Activated CD4-positive, CD25-positive, alpha-beta regulatory T cell treated with anti-CD3 and anti-CD28 coated beads, Interleukin-2, amount 50 U/mL, for 24 hours (primary cell): ENCODE results near the gene AP1S3.
"Not testable (repeated sequence)": the region's sequence is repeated elsewhere in the genome, so short reads cannot be mapped to it uniquely, and the experiment has no call there.

ENCODE experiments used
- ATAC-seq, 2 donors: fragments of 150-1000 bp; cut with Tn5 transposase; one replicate each; pipeline ENCODE4 v1.10.0; 2021; ENCODE audit warnings: mild to moderate bottlenecking in 1 of 2, moderate library complexity in 1 of 2

Gene AP1S3

DNA sequence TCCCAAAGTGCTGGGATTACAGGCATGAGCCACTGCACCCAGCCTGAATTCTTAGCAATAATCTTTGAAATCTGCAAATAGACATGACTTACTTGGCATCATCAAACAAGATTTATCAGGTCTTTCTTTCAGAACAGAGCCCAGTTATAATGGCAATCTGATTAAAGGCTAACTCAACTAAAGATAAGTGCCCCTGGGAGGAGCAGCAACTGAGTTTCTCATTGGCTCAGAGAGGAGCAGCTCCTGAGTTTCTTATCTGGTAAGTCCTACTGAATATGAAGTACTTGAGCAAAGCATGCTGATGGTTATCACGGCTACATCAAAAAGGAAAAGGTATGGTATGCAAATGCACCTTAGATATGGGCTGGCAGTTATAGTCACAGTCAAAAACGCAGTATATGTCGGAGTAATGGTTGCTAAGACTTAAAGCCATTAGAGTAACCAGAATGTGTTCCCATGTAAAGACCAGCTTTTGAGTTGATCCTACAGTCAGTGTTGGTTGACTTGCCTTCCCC, 15.0 kb upstream of the AP1S3 start:
- no peak for ATAC-seq

- no peak for ATAC-seq
Observed at GRCh38 chr2:223847410-223847809, 10.0 kb upstream of the AP1S3 start.

DNA sequence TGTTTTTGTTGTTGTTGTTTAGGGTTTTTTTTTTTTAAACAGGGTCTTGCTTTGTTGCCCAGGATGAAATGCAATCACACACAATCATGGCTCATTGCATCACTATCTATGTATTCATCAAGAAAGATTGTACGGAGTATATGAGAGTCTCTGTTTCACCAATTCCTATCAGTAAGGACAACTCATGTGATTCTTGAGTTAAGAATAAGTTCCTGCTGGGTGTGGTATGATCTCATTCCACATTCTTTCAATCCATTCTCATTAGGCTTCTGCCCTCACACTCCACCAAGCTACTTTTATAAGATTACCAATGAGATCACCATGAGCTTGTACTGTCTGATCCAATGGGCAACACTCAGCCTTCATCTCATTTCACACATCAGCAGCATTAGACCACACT, 9.1 kb upstream of the AP1S3 start:
- ATAC-seq: no peak

DNA sequence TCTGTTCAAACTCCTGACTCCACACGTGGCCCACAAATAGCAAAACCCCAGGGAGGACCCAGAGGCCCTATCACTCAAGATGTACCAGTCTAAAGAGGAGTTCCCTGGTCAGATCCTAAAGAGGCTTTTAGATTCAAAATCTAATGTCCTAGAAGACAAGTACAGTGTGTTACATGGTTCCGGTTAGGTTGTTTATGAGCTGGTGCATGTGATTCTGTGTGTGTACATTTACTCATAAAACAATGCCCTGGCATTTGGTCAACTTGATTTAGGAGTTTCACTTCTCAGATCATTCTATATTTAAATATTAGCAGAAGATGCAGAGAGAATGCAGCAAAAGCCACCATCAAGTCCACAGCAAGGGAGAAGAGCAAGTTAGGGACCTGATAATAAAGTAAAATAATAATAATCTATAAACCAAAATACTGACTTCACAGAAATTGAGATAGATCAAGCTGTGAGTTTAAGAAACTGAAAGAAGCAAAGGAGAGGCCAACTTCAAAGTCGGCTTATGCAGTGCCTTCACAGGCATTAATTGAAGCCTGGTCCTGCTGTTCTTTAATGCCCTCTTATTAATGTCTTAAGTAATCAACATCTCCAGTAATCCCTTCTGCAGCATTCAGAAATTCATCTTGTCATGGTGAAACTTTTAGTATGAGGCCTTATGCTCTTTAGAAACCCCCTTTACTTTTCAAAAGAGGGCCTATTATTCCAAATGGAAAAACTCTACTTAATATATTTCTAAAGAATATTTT, 4.2 kb upstream of the AP1S3 start:
- no peak for ATAC-seq

DNA sequence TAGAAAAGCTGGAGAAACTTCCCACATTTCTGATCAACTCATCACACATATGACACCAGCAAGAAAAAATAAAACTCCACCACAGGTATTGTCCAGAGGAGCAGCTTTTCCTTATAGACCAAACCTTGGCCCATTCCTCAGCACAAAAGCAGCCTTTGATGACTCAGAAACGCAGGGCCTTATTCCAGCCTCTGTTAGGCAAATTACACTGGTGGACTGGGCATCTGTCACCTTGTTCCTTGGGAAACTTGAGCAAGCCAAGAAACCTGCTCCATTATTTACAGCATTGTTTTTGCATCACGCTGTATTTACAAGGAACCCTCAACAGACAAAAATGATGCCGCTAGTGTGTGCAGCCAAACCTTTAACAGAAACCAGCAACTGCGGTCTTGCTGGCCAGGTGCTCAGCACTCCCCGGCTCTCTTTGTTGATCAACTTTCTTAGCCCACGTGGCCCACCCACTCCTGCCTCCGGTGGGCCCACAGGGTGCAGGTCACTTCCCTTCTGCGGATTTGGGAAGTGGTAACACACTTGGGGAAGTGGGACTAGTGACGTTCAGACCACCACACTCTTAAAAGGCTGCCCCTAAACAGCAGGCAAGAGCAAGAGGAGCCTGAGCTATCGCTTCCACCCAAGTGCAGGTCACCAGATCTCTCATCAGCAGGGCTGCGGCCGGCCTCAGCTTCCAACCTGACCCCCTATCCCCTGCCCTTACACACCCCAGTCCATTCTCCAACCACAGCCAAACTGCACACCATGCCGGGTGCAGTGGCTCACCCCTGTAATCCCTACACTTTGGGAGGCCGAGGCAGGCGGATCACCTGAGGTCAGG, 1.5 kb downstream of the AP1S3 start:
- no peak for ATAC-seq

GRCh38 chr2:223834431-223834830, 3.0 kb downstream of the AP1S3 start:
- no peak for ATAC-seq

- ATAC-seq: no peak
Observed at GRCh38 chr2:223832241-223832903, 5.0 kb downstream of the AP1S3 start.

- no peak for ATAC-seq
Observed at GRCh38 chr2:223829128-223829527, 8.3 kb downstream of the AP1S3 start.

DNA sequence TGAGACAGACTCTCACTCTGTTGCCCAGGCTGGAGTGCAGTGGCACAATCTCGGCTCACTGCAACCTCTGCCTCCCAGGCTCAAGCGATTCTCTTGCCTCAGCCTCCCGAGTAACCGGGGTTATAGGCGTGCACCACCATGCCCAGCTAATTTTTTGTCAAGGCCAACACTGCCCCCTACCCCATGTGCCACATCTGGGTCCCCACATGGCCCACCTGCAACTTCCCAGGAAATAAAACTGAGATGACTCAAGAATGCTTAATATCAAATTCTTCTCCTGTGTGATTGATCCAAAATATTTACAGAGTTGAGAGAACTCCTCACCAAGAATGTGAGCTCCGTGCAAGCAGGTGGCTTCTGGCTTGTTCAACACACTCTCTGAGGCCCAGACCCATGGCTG, 9.1 kb downstream of the AP1S3 start:
- ATAC-seq: no peak

DNA sequence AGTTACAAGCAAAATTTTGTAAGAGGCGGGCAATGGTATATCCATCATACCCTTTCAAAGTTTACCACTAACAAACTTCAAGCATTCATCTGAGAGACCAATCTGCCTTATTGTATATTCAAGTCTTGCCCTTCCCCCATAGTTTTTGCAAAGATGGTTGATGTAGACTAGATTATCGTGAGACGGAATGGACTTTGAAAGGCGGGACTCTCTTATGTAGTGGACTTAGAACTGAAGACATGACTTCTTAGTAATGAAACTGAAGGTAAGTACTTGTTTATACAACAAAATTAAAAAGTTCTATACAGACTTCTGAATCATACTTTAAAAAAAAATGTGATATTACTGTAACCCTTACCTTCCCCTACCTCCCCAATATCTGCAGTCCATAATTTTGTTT, 10.4 kb downstream of the AP1S3 start:
- no peak for ATAC-seq

GRCh38 chr2:223824301-223824700, 13.1 kb downstream of the AP1S3 start:
- no peak for ATAC-seq

DNA sequence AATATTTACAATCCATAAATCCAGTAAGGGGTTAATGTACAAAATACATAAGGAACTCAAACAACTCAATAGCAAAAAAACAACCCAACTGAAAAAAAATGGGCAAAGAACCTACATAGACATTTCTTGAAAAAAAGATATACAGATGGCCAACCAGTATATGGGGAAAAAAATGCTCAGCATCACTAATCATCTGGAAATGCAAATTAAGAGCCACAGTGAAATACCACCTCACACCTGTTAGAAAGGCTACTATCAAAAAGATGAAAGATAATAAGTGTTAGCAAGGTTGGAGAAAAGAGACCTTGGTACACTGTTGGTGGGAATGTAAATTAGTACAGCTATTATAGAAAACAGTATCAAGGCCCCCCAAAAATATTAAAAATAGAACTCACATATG, 14.6 kb downstream of the AP1S3 start:
- no peak for ATAC-seq

DNA sequence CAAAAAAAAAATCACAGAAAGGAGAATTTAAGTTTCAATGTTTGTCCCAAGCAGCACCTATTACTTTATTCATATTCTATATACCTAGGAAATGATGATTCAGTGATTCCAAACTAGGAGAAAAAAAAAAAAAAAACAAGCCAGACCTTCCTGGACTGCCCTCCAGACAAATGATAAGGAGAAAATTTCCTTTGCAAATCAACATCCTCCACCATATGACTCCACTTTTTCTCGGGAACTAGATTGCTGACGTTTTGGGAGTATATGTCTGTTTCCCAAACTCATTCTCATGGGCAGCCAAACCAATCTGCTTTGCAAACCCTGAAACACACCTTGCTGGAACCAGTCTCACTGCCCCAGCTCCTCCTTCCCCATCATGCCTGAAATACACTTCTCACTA, 16.8 kb downstream of the AP1S3 start:
- ATAC-seq: no peak

DNA sequence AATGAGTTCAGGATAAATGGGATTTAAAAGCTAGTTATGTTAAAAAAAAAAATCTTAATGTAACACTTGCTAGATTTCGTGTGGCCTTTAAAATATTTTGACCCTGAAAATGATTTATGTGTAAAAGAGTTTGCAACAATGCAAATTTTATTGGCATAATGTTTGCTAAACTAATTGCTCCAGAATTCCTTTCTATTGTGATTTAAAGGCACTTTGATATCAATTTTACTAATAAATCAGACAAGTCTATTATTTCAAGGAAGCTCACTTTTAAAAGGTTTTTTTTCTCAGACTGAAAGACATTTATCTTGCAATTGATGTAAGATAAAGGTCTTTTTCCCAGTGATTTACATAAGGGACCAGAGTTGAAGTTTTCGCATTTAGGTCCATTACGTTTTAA, 17.5 kb downstream of the AP1S3 start:
- no peak for ATAC-seq

DNA sequence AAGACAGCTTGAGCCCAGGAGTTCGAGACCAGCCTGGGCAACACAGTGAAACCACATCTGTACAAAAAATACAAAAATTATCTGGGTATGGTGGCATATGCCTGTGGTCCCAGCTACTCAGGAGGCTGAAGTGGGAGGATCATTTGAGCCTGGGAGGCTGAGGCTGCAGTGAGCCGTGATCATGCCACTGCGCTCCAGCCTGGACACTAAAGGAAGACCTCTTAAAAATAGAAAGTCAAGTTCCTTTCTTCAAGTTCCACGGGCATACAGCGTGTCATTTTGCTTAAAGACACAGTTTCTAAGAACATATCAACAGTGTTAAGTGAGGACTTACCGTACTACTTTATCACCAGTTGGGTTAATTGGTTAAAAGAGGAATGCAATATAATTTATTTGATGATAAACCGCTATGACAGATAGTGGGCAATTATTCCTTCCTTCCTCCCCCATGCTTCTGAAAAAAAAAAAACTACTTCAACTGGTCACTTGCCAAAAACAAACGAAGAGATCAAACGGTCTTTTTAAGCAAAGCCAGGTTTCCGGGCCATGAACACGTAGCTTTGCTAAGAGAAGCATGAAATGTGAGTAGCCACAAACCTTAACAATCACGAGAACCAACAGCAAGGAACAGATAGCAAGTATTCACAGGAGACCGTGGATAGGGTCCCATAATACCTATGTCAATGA, 21.4 kb downstream of the AP1S3 start:
- ATAC-seq: no peak

DNA sequence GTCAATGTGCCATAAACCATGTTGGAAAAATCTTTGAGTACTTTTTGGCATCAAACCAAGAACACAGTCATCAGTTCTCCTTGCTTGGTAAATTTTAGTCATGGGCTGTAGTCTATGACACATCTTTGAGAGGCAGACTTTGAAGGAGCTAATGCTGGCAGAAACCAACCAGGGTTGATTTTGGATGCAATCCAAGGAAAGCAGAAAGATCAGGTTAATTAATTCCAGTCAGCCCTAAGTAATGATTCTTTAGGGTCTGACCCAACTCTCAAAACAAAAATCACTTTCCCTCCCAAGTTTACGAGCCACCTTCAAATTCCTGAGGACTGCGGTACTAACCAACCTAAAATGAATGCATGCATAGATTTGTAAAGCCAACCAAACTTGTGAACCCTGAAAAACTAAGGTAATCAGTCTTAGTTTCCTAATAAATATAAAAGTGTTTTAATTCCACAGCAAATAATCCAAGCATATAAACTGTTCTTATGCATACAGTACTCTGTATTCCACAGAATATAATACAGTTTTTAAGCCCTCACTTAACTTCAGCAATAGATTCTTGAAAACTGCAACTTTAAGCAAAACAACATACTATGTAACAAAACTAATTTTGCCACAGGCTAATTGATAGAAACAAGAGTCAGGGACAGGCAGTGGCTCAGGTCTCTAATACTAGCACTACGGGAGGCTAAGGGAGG, 22.0 kb downstream of the AP1S3 start:
- peak; percentile 46 to 53 for ATAC-seq

DNA sequence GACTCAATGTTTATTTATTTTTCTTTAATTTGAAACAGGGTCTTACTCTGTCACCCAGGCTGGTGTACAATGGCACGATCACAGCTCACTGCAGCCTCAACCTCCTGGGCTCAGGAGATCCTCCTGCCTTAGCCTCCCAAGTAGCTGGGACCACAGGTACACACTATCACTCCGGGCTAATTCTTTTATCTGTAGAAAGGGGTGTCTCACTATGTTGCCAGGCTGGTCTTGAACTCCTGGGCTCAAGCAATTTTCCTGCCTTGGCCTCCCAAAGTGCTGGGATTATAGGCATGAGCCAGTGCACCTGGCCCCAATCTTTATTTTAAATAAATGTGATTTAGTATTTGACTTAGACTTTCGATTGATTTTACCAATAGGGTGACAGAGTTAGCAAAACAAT, 22.6 kb downstream of the AP1S3 start:
- ATAC-seq: not testable (repeated sequence)

GRCh38 chr2:223813329-223813728, 24.1 kb downstream of the AP1S3 start:
- ATAC-seq: no peak

DNA sequence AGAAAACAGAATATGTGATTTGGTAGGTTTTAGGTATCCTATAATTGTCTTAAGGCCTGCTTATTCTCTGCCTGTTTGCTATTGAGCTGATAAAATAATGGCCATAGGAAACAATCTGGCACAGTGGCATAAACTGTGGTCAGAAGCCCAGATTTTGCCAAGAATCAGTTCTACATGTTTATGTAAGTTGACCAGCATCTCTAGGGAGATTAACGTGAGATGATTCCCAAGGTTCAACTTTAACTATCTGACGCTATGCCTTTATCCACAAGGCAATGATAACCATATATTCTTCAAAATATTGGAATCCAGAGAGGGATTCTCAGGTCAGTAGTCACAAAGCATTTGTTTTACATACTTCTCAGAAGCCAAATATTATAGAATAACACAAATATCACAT, 25.6 kb downstream of the AP1S3 start:
- no peak for ATAC-seq

DNA sequence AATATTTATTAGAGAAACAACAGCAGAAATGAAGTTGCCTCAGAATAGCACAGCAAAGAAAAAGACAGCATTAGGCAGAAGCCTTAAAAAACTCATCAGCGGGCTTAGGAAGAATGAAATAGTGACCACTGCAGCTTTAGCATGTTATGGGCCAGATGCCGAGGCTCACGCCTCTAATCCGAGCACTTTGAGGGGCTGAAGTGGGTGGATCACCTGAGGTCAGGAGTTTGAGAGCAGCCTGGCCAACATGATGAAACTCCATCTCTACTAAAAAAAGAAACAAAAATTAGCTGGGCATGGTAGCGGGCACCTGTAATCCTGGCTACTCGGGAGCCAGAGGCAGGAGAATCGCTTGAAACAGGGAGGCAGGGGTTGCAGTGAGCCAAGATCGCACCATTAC, 32.4 kb downstream of the AP1S3 start:
- ATAC-seq: no peak

DNA sequence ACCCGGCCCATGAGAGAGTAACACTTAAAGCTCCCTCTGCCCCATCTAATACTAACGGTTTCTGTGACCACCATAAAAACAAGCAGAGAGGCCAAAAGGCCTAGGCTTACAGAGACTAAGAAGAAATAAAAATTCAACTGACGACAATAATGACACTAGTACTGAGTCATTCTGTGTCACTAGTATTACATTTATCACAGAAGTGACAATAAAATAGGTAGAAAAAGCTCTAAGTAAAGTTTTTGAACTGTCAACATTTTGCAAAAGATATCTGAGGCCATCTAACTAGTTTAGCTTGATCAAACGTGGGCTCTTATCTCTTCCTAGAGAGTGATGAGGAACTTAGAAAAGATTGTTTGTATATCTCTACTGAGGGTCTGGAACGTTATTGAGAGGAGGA, 35.6 kb downstream of the AP1S3 start:
- no peak for ATAC-seq

GRCh38 chr2:223800908-223801307, 36.5 kb downstream of the AP1S3 start:
- no peak for ATAC-seq
